NCI-H146 (cell line): Measurements from ENCODE around the gene EIF4E.
"Not testable (repeated sequence)": the region's sequence is repeated elsewhere in the genome, so short reads cannot be mapped to it uniquely, and the experiment has no call there.

Experiments
- DNase-seq: peaks from one replicate; lab custom pipeline; 2025; lab: John Stamatoyannopoulos, UW

The EIF4E gene

GRCh38 chr4:98928505-98929340 lies at the start of gene EIF4E:
Gene EIF4E (minus strand): TSS chr4:98929133. CDS start chr4:98929112, 21 bp downstream.
- peak; percentile 92 for DNase-seq

DNA sequence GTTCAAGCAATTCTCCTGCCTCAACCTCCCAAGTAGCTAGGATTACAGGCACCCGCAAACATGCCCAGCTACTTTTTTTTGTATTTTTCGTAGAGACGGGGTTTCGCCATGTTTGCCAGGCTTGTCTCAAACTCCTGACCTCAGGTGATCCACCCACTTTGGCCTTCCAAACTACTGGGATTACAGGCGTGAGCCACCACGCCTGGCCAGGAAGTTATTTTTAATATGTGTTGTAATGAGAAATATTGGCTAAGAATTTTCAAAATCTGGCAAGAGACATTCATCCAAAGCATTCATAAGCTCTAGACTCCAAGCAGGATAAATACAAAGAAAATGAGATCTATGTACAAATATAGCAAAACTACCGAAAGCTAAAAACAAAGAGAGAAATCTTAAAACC lies 48.6 kb upstream of the EIF4E start:
- no peak for DNase-seq

DNA sequence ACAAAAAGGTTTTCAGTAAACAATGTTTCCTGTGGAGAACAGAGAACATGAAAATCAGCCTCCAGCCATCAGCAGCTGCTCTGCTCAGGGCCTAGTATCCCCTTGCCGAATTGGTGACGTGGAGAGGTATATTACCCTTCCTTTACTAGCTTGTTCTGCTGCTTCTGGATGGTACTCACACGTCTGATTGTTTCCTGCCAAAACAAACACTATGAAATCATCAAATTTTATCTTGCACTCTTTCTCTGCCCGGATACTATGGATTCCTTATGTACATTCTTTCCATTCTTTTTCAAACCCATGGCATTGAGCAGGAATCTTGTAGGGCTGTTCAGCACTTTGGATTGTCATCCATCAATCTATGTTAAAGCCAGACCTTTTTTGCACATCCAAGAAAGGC lies 47.8 kb upstream of the EIF4E start:
- DNase-seq: no peak

GRCh38 chr4:98969878-98970785 lies 41.2 kb upstream of the EIF4E start:
- no peak for DNase-seq

- DNase-seq: no peak
Measured at GRCh38 chr4:98967786-98968329, 38.9 kb upstream of the EIF4E start.

DNA sequence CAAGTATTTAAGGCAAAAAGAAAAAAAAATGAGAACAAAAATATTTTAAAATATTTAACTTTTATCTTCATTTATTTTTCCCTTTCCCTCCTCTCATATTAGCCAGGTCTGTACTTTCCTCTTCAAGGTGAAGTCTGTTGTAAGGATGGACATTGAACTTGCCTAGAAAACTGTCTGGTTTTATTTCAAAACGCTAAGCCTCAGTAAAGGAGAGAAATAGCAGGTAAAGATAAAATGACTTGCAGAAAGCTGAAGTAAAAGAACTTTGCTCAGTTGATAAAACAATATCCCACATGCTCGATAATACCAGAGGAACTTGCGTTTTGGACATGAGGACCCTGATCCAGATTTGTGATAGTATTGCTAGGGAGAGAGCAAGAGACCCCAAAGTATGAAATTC lies 38.0 kb upstream of the EIF4E start:
- DNase-seq: no peak

- no peak for DNase-seq
Measured at GRCh38 chr4:98963538-98964433, 34.9 kb upstream of the EIF4E start.

DNA sequence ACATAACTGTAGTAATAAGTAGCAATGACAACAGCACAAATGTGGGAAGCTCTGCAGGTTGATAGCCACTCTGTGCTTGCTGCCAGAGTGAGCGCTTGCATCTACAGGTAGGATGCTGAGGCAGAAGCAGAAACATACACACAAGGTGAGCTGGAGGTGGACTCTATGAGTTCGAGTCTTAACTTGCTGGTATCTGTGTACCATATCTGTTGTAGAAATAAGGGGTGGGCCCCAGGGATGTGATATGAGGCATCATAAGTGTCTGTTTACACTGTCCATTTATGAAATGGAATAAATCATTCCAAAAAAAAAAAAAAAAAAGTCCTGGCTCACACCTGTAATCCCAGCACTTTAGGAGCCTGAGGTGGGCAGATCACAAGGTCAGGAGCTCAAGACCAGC lies 32.8 kb upstream of the EIF4E start:
- no peak for DNase-seq

GRCh38 chr4:98959411-98959810 lies 30.5 kb upstream of the EIF4E start:
- no peak for DNase-seq

DNA sequence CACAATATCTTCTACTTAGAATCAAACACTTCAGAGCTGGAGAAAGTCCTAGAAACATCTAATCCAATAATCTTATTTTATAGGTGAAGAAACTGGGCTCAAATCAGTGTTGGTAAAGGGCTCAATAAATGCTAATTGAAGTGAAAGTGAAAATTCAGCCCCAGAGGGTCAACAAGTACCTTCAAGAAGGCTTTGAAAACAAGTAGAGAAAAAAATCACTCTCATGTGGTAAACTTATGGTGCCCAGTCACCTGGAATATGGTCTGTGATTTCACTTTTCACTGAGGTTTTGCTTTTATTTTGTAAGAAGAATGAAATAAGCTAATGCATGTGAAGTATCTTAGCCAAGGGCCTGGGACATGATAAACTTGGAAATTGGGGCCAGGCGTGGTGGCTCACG lies 29.1 kb upstream of the EIF4E start:
- DNase-seq: no peak

- no peak for DNase-seq
Measured at GRCh38 chr4:98955229-98955628, 26.3 kb upstream of the EIF4E start.

- DNase-seq: no peak
Measured at GRCh38 chr4:98951710-98952109, 22.8 kb upstream of the EIF4E start.

GRCh38 chr4:98950925-98951324 lies 22.0 kb upstream of the EIF4E start:
- no peak for DNase-seq

- no peak for DNase-seq
Measured at GRCh38 chr4:98946359-98946758, 17.4 kb upstream of the EIF4E start.

GRCh38 chr4:98945297-98945850 lies 16.4 kb upstream of the EIF4E start:
- no peak for DNase-seq

- no peak for DNase-seq
Measured at GRCh38 chr4:98939892-98940298, 11.0 kb upstream of the EIF4E start.

DNA sequence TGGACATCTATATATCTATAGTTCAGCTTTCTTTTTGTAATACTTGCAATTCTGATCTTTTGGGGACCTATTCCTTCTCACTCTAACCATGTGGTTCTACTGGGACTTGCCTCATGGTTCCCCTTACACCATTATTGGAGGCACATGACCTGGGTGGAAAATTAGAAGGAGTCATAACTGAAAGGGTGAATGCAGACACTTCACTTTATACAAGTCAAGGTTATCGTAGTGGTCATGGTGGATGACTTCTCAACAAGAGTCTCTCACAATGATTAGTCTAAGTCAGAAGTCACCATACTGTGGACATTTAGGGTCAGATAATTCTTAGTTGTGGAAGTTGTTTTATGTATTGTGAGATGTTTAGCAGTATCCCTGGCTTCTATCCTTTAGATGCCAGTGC lies 10.5 kb upstream of the EIF4E start:
- no peak for DNase-seq

GRCh38 chr4:98937986-98938720 lies 9.2 kb upstream of the EIF4E start:
- DNase-seq: no peak

DNA sequence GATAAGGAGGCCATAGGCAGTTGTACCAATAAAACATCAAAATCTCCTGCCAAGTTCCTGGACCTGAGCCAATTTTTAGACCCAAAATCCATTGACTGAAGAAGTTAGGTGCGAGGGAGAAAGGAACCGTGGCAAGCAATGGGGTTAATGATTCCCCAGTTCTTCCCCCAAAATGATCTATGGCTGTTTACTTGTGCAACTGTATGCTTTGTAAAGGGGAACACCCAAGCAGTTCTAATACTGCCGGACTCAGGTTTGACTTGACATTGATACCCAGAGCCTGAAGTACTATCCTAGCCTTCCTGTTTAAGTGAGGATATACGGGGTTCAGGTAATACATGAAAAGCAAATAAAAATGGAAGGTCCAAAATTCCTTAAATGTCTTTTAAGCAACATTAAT lies 6.7 kb upstream of the EIF4E start:
- DNase-seq: no peak

- DNase-seq: not testable (repeated sequence)
Measured at GRCh38 chr4:98934851-98935250, 5.9 kb upstream of the EIF4E start.

DNA sequence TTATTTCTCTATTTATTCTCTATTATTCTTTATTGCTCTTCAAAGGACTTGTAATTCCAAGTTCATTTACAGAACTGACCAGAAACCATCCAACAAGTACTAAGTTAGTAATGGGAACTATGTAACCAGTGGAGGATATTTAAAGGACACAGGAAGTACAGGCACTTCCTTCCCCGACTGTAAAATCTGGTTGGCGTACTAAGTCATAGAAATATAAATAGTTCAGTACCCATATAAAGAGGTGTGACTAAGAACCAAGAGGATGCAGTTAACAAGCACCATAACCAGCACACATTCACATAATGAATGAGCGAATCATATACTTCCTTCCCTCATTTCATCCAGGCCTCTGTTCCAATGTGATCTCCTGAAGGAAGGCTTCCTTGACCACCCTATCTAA lies 3.6 kb upstream of the EIF4E start:
- DNase-seq: no peak
